Daoy (cell line): Measurements from ENCODE around the gene CCDC9. TPM values are rescaled to one million over a fixed set of nuclear protein-coding genes. Genes with fewer than 3 reads are reported as not detected.
A peak's percentile ranks its signal among the peaks of the same experiment; 100 is the strongest.
"Not testable (repeated sequence)": the region's sequence is repeated elsewhere in the genome, so short reads cannot be mapped to it uniquely, and the experiment has no call there.

Source experiments
- DNase-seq: peaks from one replicate; pipeline ENCODE4 v3.0.0-alpha.2; 2015; ENCODE audit warnings: low read depth
- total RNA-seq: library from RNA; depleted of rRNA; stranded (reverse); fragments of >200 nt; shearing (Covaris generic); gene quantifications from 2 replicates; pipeline ENCODE4 v1.2.3, GENCODE V29; 2014

The CCDC9 gene
- total RNA-seq, 1 experiment from 2014 or later: 8.6 TPM

- DNase-seq: not testable (repeated sequence)
These were observed 5.8 kb downstream of the CCDC9 start for GRCh38 chr19:47261946-47262793.

GRCh38 chr19:47264629-47265028 lies 8.3 kb downstream of the CCDC9 start:
- no peak for DNase-seq

GRCh38 chr19:47266401-47266941 lies 10.1 kb downstream of the CCDC9 start:
- DNase-seq: no peak

GRCh38 chr19:47267350-47267759 lies 11.0 kb downstream of the CCDC9 start:
- DNase-seq: no peak

GRCh38 chr19:47268028-47268427 lies 11.7 kb downstream of the CCDC9 start:
- DNase-seq: no peak

GRCh38 chr19:47269596-47269995 lies 13.3 kb downstream of the CCDC9 start:
- no peak for DNase-seq

GRCh38 chr19:47270408-47270807 lies 14.1 kb downstream of the CCDC9 start:
- DNase-seq: no peak

- no peak for DNase-seq
These were observed 15.6 kb downstream of the CCDC9 start for GRCh38 chr19:47271949-47272348.

GRCh38 chr19:47272448-47273312 lies 16.4 kb downstream of the CCDC9 start:
- no peak for DNase-seq

- peak; percentile 94 for DNase-seq
These were observed 17.2 kb downstream of the CCDC9 start for GRCh38 chr19:47273313-47274070.

GRCh38 chr19:47274071-47274890 lies 18.0 kb downstream of the CCDC9 start, which contains the start of gene INAFM1:
Gene INAFM1, plus strand, starts transcription at chr19:47274885. Its CDS starts 35 bp downstream, at chr19:47274920.
- peak; percentile 96 for DNase-seq

GRCh38 chr19:47274891-47275761 lies 18.8 kb downstream of the CCDC9 start:
- DNase-seq: no peak

- DNase-seq: peak; percentile 41
These were observed 19.6 kb downstream of the CCDC9 start for GRCh38 chr19:47275791-47276461.

GRCh38 chr19:47276513-47276912 lies 20.2 kb downstream of the CCDC9 start:
- DNase-seq: not testable (repeated sequence)

- peak; percentile 62 for DNase-seq
These were observed 24.0 kb downstream of the CCDC9 start for GRCh38 chr19:47280183-47280797.

- DNase-seq: no peak
These were observed 27.2 kb downstream of the CCDC9 start for GRCh38 chr19:47283405-47284059.

- peak; percentile 46 for DNase-seq
These were observed 28.1 kb downstream of the CCDC9 start for GRCh38 chr19:47284324-47284899.

GRCh38 chr19:47296036-47296435 lies 39.7 kb downstream of the CCDC9 start:
- peak; percentile 74 for DNase-seq
